ENCODE measurements around the gene LRBA.

GRCh38 chr4:150974750-150975149 lies 40.3 kb downstream of the LRBA start:
- TF ChIP-seq POLR2A (IDR thresholded peaks at IDR 0.05; ENCODE audit: low read depth, low read length) (no peak), POLR2AphosphoS5 (IDR thresholded peaks at IDR 0.05; ENCODE audit: low read depth, low read length) (no peak), SPI1 (IDR thresholded peaks at IDR 0.05; ENCODE audit: low read depth, low read length) (no peak), PAX5 (IDR thresholded peaks at IDR 0.05; ENCODE audit: insufficient read depth, low read length, severe bottlenecking) (no peak)

All from GM12891 (cell line).